Breast epithelium (tissue), 4 donors: ENCODE data around the gene ZC3H7A. TPM values are rescaled to one million over a fixed set of nuclear protein-coding genes. Genes with fewer than 3 reads are reported as not detected.

ENCODE experiments used
- DNase-seq, 2 donors: peaks; one replicate each; pipeline ENCODE4 v3.0.0-alpha.2; 2019; ENCODE audit warnings: low spot score in 2 of 2
- H3K27ac ChIP-seq, 2 donors: fragments of 200-600 bp; sonication (generic) in 1 of 2; one replicate each; pipeline ENCODE4 v1.5.1; 2016 to 2019; ENCODE audit warnings: mild to moderate bottlenecking in 1 of 2
- H3K27me3 ChIP-seq, 2 donors: fragments of 200-600 bp; sonication (generic) in 1 of 2; one replicate each; pipeline versions ENCODE4 v1.5.1 to v1.6.0; 2017 to 2019; ENCODE audit warnings: control low read depth in 1 of 2, mild to moderate bottlenecking in 1 of 2
- H3K36me3 ChIP-seq: fragments of 200-600 bp; one replicate; pipeline ENCODE4 v1.5.1; 2019
- H3K4me1 ChIP-seq, 2 donors: fragments of 200-600 bp; sonication (generic); one replicate each; pipeline ENCODE4 v1.5.1; 2016 to 2019; ENCODE audit warnings: control low read depth in 1 of 2
- H3K4me3 ChIP-seq, 3 donors: fragments of 200-600 bp; sonication (generic); 1 replicate in 2 of 3; 2 replicates in 1 of 3; pipeline ENCODE4 v1.5.1; 2016 to 2019; ENCODE audit warnings: mild to moderate bottlenecking in 3 of 3, moderate library complexity in 2 of 3
- H3K9me3 ChIP-seq, 2 donors: fragments of 200-600 bp; sonication (generic) in 1 of 2; one replicate each; pipeline ENCODE4 v1.5.1; 2016 to 2019; ENCODE audit warnings: control low read depth in 1 of 2
- POLR2A ChIP-seq: fragments of 450-650 bp; IDR thresholded peaks from one replicate; pipeline ENCODE4 v1.6.1; 2016; ENCODE audit warnings: antibody characterized with exemption, mild to moderate bottlenecking, moderate library complexity
- POLR2AphosphoS5 ChIP-seq, 3 donors: sonication (generic); formaldehyde crosslinking; IDR thresholded peaks; one replicate each; pipeline ENCODE4 v1.6.1; 2017; ENCODE audit warnings: antibody characterized with exemption in 3 of 3
- intact Hi-C: fragments of 100-400 bp; cut with DNase I; formaldehyde crosslinking; loops from one replicate; pipeline ENCODE4 v1.15.1; 2023; ENCODE audit warnings: low total_unique reads
- total RNA-seq, 3 donors: library from RNA; depleted of rRNA; stranded (reverse); fragments of >200 nt; gene quantifications; one replicate each; pipeline ENCODE4 v1.1.0, GENCODE V29; 2016
- TF ChIP-seq, protein P1 (sequence below), 3 donors: fragments of 450-650 bp; IDR thresholded peaks; one replicate each; pipeline ENCODE4 v1.5.1; 2016 to 2017; ENCODE audit warnings: antibody characterized with exemption in 3 of 3, mild to moderate bottlenecking in 3 of 3, moderate library complexity in 3 of 3

The ZC3H7A gene
- total RNA-seq, 3 donors from 2014 or later = 58.4 to 70.7 (median 67.5) TPM

GRCh38 chr16:11712122-11712521 lies 84.9 kb downstream of the ZC3H7A start:
- Histone ChIP-seq H3K27ac (no peak overlapping the region), H3K4me1 (no peaks in the 10 kb centered on the region), H3K9me3 (no peaks in the 10 kb centered on the region), H3K36me3 (no peaks in the 10 kb centered on the region), H3K27me3 (no peaks in the 10 kb centered on the region), H3K4me3 (no peak overlapping the region)
- intact Hi-C loops = no loop called here
- DNase-seq = no peak
- no peak for TF ChIP-seq POLR2AphosphoS5 (IDR thresholded peaks at IDR 0.05)

- Histone ChIP-seq H3K4me1 (no peaks in the 10 kb centered on the region), H3K4me3 (no peak overlapping the region), H3K36me3 (no peaks in the 10 kb centered on the region), H3K27ac (no peak overlapping the region), H3K9me3 (no peaks in the 10 kb centered on the region), H3K27me3 (no peaks in the 10 kb centered on the region)
- TF ChIP-seq POLR2A (no peak), POLR2AphosphoS5 (IDR thresholded peaks at IDR 0.05) (no peak)
- TF ChIP-seq, protein P1, sequence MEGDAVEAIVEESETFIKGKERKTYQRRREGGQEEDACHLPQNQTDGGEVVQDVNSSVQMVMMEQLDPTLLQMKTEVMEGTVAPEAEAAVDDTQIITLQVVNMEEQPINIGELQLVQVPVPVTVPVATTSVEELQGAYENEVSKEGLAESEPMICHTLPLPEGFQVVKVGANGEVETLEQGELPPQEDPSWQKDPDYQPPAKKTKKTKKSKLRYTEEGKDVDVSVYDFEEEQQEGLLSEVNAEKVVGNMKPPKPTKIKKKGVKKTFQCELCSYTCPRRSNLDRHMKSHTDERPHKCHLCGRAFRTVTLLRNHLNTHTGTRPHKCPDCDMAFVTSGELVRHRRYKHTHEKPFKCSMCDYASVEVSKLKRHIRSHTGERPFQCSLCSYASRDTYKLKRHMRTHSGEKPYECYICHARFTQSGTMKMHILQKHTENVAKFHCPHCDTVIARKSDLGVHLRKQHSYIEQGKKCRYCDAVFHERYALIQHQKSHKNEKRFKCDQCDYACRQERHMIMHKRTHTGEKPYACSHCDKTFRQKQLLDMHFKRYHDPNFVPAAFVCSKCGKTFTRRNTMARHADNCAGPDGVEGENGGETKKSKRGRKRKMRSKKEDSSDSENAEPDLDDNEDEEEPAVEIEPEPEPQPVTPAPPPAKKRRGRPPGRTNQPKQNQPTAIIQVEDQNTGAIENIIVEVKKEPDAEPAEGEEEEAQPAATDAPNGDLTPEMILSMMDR (IDR thresholded peaks at IDR 0.05) = no peak
- DNase-seq = no peak
- intact Hi-C loops = no loop called here
Measured at GRCh38 chr16:11711662-11712061, 85.4 kb downstream of the ZC3H7A start.

- no peaks in the 10 kb centered on the region for H3K27me3 ChIP-seq
- H3K9me3 ChIP-seq = no peaks in the 10 kb centered on the region
- TF ChIP-seq POLR2A (no peak), POLR2AphosphoS5 (IDR thresholded peaks at IDR 0.05) (no peak)
- TF ChIP-seq, protein P1 (IDR thresholded peaks at IDR 0.05) = no peak
- no peaks in the 10 kb centered on the region for H3K4me1 ChIP-seq
- intact Hi-C loops = no loop called here
- no peak overlapping the region for H3K4me3 ChIP-seq
- H3K36me3 ChIP-seq = no peaks in the 10 kb centered on the region
- no peak overlapping the region for H3K27ac ChIP-seq
- DNase-seq = no peak
Measured at GRCh38 chr16:11708421-11708820, 88.6 kb downstream of the ZC3H7A start.

DNA sequence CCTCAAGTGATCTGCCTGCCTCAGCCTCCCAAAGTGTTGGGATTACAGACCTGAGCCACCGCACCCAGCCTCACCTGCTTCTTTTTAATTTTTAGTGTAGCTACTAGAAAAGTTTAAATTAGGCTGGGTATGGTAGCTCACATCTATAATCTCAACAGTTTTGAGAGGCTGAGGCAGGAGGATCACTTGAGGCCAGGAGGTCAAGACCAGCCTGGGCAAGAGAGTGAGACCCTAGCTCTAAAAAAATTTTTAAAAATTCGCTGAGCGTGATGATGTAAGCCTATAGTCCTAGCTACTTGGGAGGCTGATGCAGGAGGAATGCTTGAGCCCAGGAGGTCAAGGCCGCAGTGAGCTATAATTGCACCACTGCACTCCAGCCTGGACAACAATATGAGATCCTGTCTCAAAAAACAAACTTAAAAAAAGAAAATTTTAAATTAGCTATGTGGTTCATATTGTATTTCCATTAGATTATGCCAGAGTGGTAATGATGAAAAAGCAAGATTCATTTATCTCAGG lies 89.3 kb downstream of the ZC3H7A start:
- intact Hi-C loops = no loop called here
- H3K27me3 ChIP-seq = no peaks in the 10 kb centered on the region

DNA sequence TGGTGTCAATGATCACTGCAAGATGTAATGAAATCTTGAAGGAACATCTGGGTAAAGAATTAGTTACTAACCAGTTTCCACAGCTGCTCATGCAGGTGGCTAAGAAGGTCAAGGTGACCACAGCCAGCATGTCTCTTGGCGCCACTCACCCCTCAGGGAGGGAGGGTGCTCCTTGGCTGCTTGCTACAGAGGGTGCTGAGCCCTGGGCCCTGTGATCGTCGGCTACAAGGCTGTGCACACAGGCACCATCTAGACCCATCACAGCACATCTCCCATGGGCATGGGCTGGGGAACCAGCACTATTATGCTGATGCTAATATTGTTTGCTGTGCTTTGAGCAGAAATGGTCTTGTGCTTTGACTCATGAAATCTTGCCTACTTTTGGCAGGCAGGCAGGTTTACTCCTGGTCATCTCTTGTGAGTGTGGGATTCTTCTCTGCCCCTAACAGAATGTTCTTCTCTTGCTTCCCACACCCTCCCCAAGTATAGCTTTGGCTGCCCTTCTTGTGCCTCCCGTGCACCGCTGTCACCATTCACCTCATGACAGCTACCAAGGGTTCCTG lies 90.8 kb downstream of the ZC3H7A start:
- Histone ChIP-seq H3K9me3 (no peaks in the 10 kb centered on the region), H3K27me3 (no peaks in the 10 kb centered on the region), H3K4me1 (no peaks in the 10 kb centered on the region), H3K36me3 (no peaks in the 10 kb centered on the region), H3K27ac (peak overlapping the region in 1 of 2 donors; percentile 2), H3K4me3 (no peak overlapping the region)
- DNase-seq = no peak
- intact Hi-C loops = no loop called here
- TF ChIP-seq, protein P1 (IDR thresholded peaks at IDR 0.05) = no peak
- TF ChIP-seq POLR2A = no peak
- no peak for TF ChIP-seq POLR2AphosphoS5 (IDR thresholded peaks at IDR 0.05)

More for the DNA sequence above, 89.3 kb downstream of the ZC3H7A start:
- H3K4me3 ChIP-seq = no peak overlapping the region
- H3K36me3 ChIP-seq = no peaks in the 10 kb centered on the region
- no peak overlapping the region for H3K27ac ChIP-seq
- H3K9me3 ChIP-seq = no peaks in the 10 kb centered on the region
- no peaks in the 10 kb centered on the region for H3K4me1 ChIP-seq
- TF ChIP-seq, protein P1 (IDR thresholded peaks at IDR 0.05) = no peak
- no peak for DNase-seq
